GM21737 (cell line): ENCODE data around the gene RHOT1.
"Not testable (repeated sequence)": the region's sequence is repeated elsewhere in the genome, so short reads cannot be mapped to it uniquely, and the experiment has no call there.

Source experiments
- ATAC-seq: cut with Tn5 transposase; IDR thresholded peaks from one replicate; pipeline ENCODE4 v1.9.1; 2021; ENCODE audit warnings: mild to moderate bottlenecking, moderate library complexity; ENCODE audit not compliant: unreplicated experiment

The RHOT1 gene

GRCh38 chr17:32142038-32142856 is at the start of gene RHOT1:
Gene RHOT1, plus strand, starts transcription at chr17:32142502. Its CDS starts 191 bp downstream, at chr17:32142693.
- peak; percentile 57 for ATAC-seq

GRCh38 chr17:32099686-32100085 is 42.6 kb upstream of the RHOT1 start:
- no peak for ATAC-seq

- ATAC-seq: not testable (repeated sequence)
Observed at GRCh38 chr17:32100323-32100722, 42.0 kb upstream of the RHOT1 start.

GRCh38 chr17:32100971-32101631 is 41.2 kb upstream of the RHOT1 start:
- ATAC-seq: no peak

GRCh38 chr17:32102172-32102571 is 40.1 kb upstream of the RHOT1 start:
- no peak for ATAC-seq

GRCh38 chr17:32102646-32103186 is 39.6 kb upstream of the RHOT1 start:
- no peak for ATAC-seq

GRCh38 chr17:32103476-32104113 is 38.7 kb upstream of the RHOT1 start:
- ATAC-seq: no peak

- no peak for ATAC-seq
Observed at GRCh38 chr17:32104158-32104557, 38.1 kb upstream of the RHOT1 start.

GRCh38 chr17:32106471-32106981 is 35.8 kb upstream of the RHOT1 start:
- ATAC-seq: not testable (repeated sequence)

- ATAC-seq: not testable (repeated sequence)
Observed at GRCh38 chr17:32107194-32107593, 35.1 kb upstream of the RHOT1 start.

- no peak for ATAC-seq
Observed at GRCh38 chr17:32110596-32110995, 31.7 kb upstream of the RHOT1 start.

GRCh38 chr17:32111141-32111771 is 31.0 kb upstream of the RHOT1 start:
- no peak for ATAC-seq

GRCh38 chr17:32112416-32112815 is 29.9 kb upstream of the RHOT1 start:
- ATAC-seq: no peak

- ATAC-seq: no peak
Observed at GRCh38 chr17:32114536-32114935, 27.8 kb upstream of the RHOT1 start.

- not testable (repeated sequence) for ATAC-seq
Observed at GRCh38 chr17:32115546-32115945, 26.8 kb upstream of the RHOT1 start.

- ATAC-seq: no peak
Observed at GRCh38 chr17:32116937-32117336, 25.4 kb upstream of the RHOT1 start.

GRCh38 chr17:32117399-32117798 is 24.9 kb upstream of the RHOT1 start:
- no peak for ATAC-seq

- ATAC-seq: not testable (repeated sequence)
Observed at GRCh38 chr17:32118088-32118487, 24.2 kb upstream of the RHOT1 start.

- ATAC-seq: no peak
Observed at GRCh38 chr17:32118835-32119234, 23.5 kb upstream of the RHOT1 start.

- ATAC-seq: no peak
Observed at GRCh38 chr17:32120141-32120540, 22.2 kb upstream of the RHOT1 start.

- ATAC-seq: no peak
Observed at GRCh38 chr17:32120716-32121115, 21.6 kb upstream of the RHOT1 start.
